Measurements from ENCODE around the gene CUL2.

DNA sequence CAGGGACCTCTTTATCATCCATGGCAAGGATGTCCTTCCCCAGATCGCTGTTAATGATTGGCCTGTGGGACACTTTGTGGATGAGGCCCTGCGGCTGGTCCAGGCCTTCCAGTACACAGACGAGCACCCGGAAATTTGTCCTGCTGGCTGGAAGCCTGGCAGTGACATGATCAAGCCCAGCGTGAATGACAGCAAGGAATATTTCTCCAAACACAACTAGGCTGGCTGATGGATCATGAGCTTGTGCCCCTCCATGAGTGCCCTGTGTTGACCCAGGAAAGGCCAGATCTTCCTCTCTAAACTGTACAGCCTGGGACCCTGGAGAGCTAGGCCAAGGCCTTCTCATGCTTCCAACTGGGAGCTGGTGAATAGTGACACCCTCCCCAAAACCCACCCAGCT is 124.1 kb downstream of the CUL2 start:
- no peak for TF ChIP-seq CTCF (IDR thresholded peaks at IDR 0.05)
- no peak for TF ChIP-seq EP300 (IDR thresholded peaks at IDR 0.05)
- TF ChIP-seq POLR2A (IDR thresholded peaks at IDR 0.05) = no peak
